A549 (cell line): ENCODE results near the gene GABBR2. TPM values are rescaled to one million over a fixed set of nuclear protein-coding genes. Genes with fewer than 3 reads are reported as not detected.

Source experiments
- ATAC-seq, 2 experiments: fragments of 200-7000 bp in 1 of 2; fragments of >200 bp in 1 of 2; cut with Nextera tagmentation in 1 of 2; cut with Tn5 transposase in 1 of 2; 3 replicates each; pipeline versions ENCODE4 v1.8.0 to v1.9.1; 2018 to 2020; ENCODE audit warnings: mild to moderate bottlenecking in 1 of 2, moderate library complexity in 1 of 2
- CTCF ChIA-PET: fragments of 300-600 bp; sonication (Branson Sonifier 250); formaldehyde crosslinking; extraction: SDS; loops from one replicate; lab custom pipeline; 2021; ENCODE audit warnings: antibody characterized with exemption, inconsistent platforms; lab: Yijun Ruan, JAX
- POLR2A ChIA-PET: fragments of 350-600 bp; formaldehyde crosslinking; extraction: SDS; loops from one replicate; lab custom pipeline; 2021; ENCODE audit warnings: antibody characterized with exemption, inconsistent platforms; lab: Yijun Ruan, JAX
- DNase-seq, 2 experiments: peaks; one replicate each; pipeline versions ENCODE4 v3.0.0 to v3.0.0-alpha.2; 2011 to 2016; ENCODE audit warnings: low read depth in 1 of 2, low spot score in 1 of 2
- FAIRE-seq: peaks from 2 replicates; lab custom pipeline; 2011; peaks lifted over from hg19 to GRCh38; lab: Jason Lieb, UNC
- H3K27ac ChIP-seq, 2 experiments: fragments of >200 bp; sonication (Bioruptor Twin); formaldehyde crosslinking; 3 replicates each; pipeline ENCODE4 v1.5.1; 2016 to 2017
- H3K4me1 ChIP-seq: fragments of >200 bp; sonication (Bioruptor Twin); formaldehyde crosslinking; 3 replicates; pipeline ENCODE4 v1.6.1; 2016
- H3K4me2 ChIP-seq: fragments of >200 bp; sonication (Bioruptor Twin); formaldehyde crosslinking; 3 replicates; pipeline ENCODE4 v1.6.1; 2016
- H3K4me3 ChIP-seq: fragments of >200 bp; sonication (Bioruptor Twin); formaldehyde crosslinking; 3 replicates; pipeline ENCODE4 v1.5.1; 2016
- H3K9me3 ChIP-seq: fragments of >200 bp; sonication (Bioruptor Twin); formaldehyde crosslinking; 3 replicates; pipeline ENCODE4 v1.6.1; 2016
- CBX2 ChIP-seq: fragments of 200-600 bp; sonication (generic); IDR thresholded peaks from 2 replicates; pipeline ENCODE4 v1.6.1; 2016; ENCODE audit warnings: low read depth, mild to moderate bottlenecking, borderline replicate concordance
- EHF ChIP-seq: fragments of 250-450 bp; sonication (Bioruptor Pico); IDR thresholded peaks from 2 replicates; pipeline ENCODE4 v1.5.0; 2020; ENCODE audit warnings: mild to moderate bottlenecking
- FOSB ChIP-seq: fragments of 250-450 bp; sonication (Bioruptor Pico); IDR thresholded peaks from 2 replicates; pipeline ENCODE4 v1.5.0; 2020; ENCODE audit warnings: mild to moderate bottlenecking, moderate library complexity
- FOSL2 ChIP-seq, 2 experiments: fragments of 450-650 bp in 1 of 2; fragments of >200 bp in 1 of 2; sonication (Bioruptor Twin) in 1 of 2; formaldehyde crosslinking; IDR thresholded peaks; 2 replicates each; pipeline versions ENCODE4 v1.5.0 to v1.6.1; 2016 to 2020; ENCODE audit warnings: mild to moderate bottlenecking in 1 of 2, moderate library complexity in 1 of 2
- HDAC2 ChIP-seq: fragments of 200-600 bp; sonication (generic); IDR thresholded peaks from 2 replicates; pipeline ENCODE4 v1.6.1; 2016
- HOXB13 ChIP-seq: fragments of 250-450 bp; sonication (Bioruptor Pico); IDR thresholded peaks from 2 replicates; pipeline ENCODE4 v1.5.0; 2020; ENCODE audit warnings: low read depth, mild to moderate bottlenecking, moderate library complexity
- HOXB5 ChIP-seq: fragments of 250-450 bp; sonication (Bioruptor Pico); IDR thresholded peaks from 2 replicates; pipeline ENCODE4 v1.5.0; 2020; ENCODE audit warnings: mild to moderate bottlenecking, moderate library complexity
- JUN ChIP-seq, 2 experiments: fragments of >200 bp; sonication (Bioruptor Twin); formaldehyde crosslinking; IDR thresholded peaks; 2 replicates in 1 of 2; 3 replicates in 1 of 2; pipeline ENCODE4 v1.6.1; 2016 to 2017
- MAFK ChIP-seq: fragments of 450-650 bp; IDR thresholded peaks from 2 replicates; pipeline ENCODE4 v1.6.1; 2014; ENCODE audit not compliant: partially characterized antibody
- MAZ ChIP-seq: fragments of 150-350 bp; IDR thresholded peaks from 2 replicates; pipeline ENCODE4 v1.6.1; 2014; ENCODE audit warnings: antibody characterized with exemption, low read depth, low read length, borderline replicate concordance
- MYC ChIP-seq: IDR thresholded peaks from 2 replicates; pipeline ENCODE4 v1.6.1; 2012; ENCODE audit warnings: mild to moderate bottlenecking, inconsistent platforms, low read length, improper control_type of control experiment, borderline replicate concordance
- NFE2L2 ChIP-seq: fragments of 150-350 bp; conservative IDR thresholded peaks from 2 replicates; pipeline ENCODE4 v1.6.1; 2014; ENCODE audit warnings: low read length
- RAD21 ChIP-seq, 2 experiments: fragments of >200 bp in 1 of 2; sonication (Bioruptor Twin) in 1 of 2; formaldehyde crosslinking in 1 of 2; IDR thresholded peaks in 1 of 2; conservative IDR thresholded peaks in 1 of 2; 2 replicates in 1 of 2; 3 replicates in 1 of 2; pipeline ENCODE4 v1.6.1; 2012 to 2018; ENCODE audit warnings: inconsistent platforms in 1 of 2
- RARB ChIP-seq: fragments of 250-450 bp; sonication (Bioruptor Pico); IDR thresholded peaks from 2 replicates; pipeline ENCODE4 v1.8.0; 2021; ENCODE audit warnings: mild to moderate bottlenecking, moderate library complexity
- RFX5 ChIP-seq: fragments of 450-650 bp; IDR thresholded peaks from 2 replicates; pipeline ENCODE4 v1.7.1; 2014; ENCODE audit warnings: antibody characterized with exemption, mild to moderate bottlenecking, moderate library complexity
- TP53 ChIP-seq: fragments of 250-450 bp; sonication (Bioruptor Pico); IDR thresholded peaks from 2 replicates; pipeline ENCODE4 v1.5.0; 2021; ENCODE audit warnings: mild to moderate bottlenecking, moderate library complexity
- ZC3H11A ChIP-seq: fragments of 450-650 bp; IDR thresholded peaks from 2 replicates; pipeline ENCODE4 v1.6.1; 2014; ENCODE audit warnings: antibody characterized with exemption, mild to moderate bottlenecking
- ZNF302 ChIP-seq: fragments of 250-450 bp; sonication (Bioruptor Pico); IDR thresholded peaks from 2 replicates; pipeline ENCODE4 v1.9.0; 2021; ENCODE audit warnings: inconsistent platforms, mild to moderate bottlenecking, moderate library complexity
- ZSCAN20 ChIP-seq: fragments of 250-450 bp; sonication (Bioruptor Pico); IDR thresholded peaks from 2 replicates; pipeline ENCODE4 v1.8.0; 2022; ENCODE audit warnings: mild to moderate bottlenecking, moderate library complexity
- WGBS: methylation state at CpG from one replicate; pipeline ENCODE4 v1.1.6; 2017; ENCODE audit errors: missing lambda C conversion rate; 5-methylcytosine and 5-hydroxymethylcytosine counted together
- polyA plus RNA-seq, 4 experiments: library from polyadenylated mRNA; depleted of rRNA in 3 of 4; stranded (reverse); fragments of >200 nt; fragmentation: RNase III in 1 of 4; extraction: RNeasy Plus Mini Kit Qiagen cat#74134 plus additional on column Dnase treatment in 1 of 4; gene quantifications; 2 replicates in 3 of 4; 3 replicates in 1 of 4; pipeline ENCODE4 v1.2.3, GENCODE V29; 2011 to 2017
- TF ChIP-seq, protein P1 (sequence below): fragments of 450-650 bp; IDR thresholded peaks from 2 replicates; pipeline ENCODE4 v1.6.1; 2014; ENCODE audit warnings: antibody characterized with exemption
- TF ChIP-seq, protein P2 (sequence below): fragments of 250-450 bp; sonication (Bioruptor Pico); IDR thresholded peaks from 2 replicates; pipeline ENCODE4 v1.5.0; 2020; ENCODE audit warnings: low read depth, mild to moderate bottlenecking, moderate library complexity

The GABBR2 gene
- polyA plus RNA-seq, 2 of the 4 experiments (the other 2 are of a cell fraction), result 0.08 to 0.57 TPM

DNA sequence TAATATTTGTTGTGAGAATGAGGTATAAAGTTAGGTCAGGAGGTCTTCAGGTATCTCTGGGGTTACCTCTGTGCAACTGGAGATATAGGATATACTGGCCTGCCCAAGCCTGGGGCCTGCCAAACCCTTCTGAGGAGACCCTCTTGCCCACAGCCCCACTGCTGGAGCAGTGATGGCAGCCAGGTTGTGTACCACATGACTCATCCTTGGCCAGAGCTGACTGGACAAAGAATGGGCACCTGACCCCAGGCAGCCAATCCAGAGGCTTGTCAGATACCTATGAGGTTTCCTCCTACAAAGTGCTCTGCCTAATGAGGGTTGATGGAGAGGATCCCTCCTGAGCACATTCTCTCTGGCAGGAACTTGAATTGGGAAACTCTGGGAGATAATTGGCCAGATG lies 397.2 kb downstream of the GABBR2 start:
- CTCF ChIA-PET, result interaction anchor here (10.2 kb wide), 1 partner anchor 465 kb away, joined by 164 read pairs; no protein-coding TSS in a partner anchor
- FAIRE-seq, result no peak
- DNase-seq, result no peak
- Histone ChIP-seq H3K4me2 (no peak overlapping the region), H3K4me1 (0 out of 3 replicates have a peak, but pooled peaks cover 2% of the 10 kb centered on the region), H3K4me3 (no peak overlapping the region), H3K27ac (no peak overlapping the region), H3K9me3 (no peaks in the 10 kb centered on the region)
- POLR2A ChIA-PET, result no interaction called here
- no peak for ATAC-seq
- TF ChIP-seq CBX2 (no peak), FOSL2 (IDR thresholded peaks at IDR 0.05) (no peak), FOSL2 (CRISPR knock-in tag; IDR thresholded peaks at IDR 0.05) (0 out of 2 replicates have a peak, but pooled peaks have one; percentile 13)
- TF ChIP-seq, protein P1, sequence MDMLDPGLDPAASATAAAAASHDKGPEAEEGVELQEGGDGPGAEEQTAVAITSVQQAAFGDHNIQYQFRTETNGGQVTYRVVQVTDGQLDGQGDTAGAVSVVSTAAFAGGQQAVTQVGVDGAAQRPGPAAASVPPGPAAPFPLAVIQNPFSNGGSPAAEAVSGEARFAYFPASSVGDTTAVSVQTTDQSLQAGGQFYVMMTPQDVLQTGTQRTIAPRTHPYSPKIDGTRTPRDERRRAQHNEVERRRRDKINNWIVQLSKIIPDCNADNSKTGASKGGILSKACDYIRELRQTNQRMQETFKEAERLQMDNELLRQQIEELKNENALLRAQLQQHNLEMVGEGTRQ, result peak; percentile 64; the same call in 1 of the 2 replicates

DNA sequence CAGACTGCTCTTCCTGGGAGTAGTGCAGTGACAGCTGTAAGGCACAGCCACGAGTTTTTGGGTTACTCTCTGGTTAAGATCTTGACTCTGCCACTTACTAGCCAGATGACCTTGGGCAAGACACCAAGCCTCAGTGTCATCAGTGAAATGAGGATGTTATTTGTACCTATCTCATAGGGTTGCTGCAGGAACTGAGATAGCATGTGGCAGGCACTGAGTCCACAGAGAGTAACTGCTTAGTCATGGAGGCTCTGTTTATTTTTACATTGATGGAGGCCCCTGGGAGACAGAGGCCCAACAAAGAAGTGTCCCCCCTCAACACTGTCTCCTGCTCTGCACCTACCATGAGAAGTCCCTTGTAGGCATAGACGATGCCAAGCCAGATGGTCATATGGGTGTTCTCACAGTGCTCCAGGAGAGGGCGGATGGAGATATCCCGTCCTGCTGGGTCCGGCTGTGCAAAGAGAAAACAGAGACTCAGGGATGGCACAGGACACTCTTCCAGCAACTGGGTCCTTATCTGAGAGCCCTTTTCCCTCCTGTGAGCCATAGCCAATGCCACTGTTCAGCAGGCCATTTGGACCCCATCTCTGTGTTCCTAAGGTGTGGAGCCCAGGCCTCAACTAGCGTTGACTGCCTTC lies 397.9 kb downstream of the GABBR2 start:
- no peak overlapping the region for H3K4me2 ChIP-seq
- H3K4me1 ChIP-seq, result 0 out of 3 replicates have a peak, but pooled peaks cover 2% of the 10 kb centered on the region
- no peak for FAIRE-seq
- POLR2A ChIA-PET, result no interaction called here
- no peak overlapping the region for H3K4me3 ChIP-seq
- no peak for DNase-seq
- no peak for ATAC-seq
- H3K27ac ChIP-seq, result no peak overlapping the region
- TF ChIP-seq JUN (IDR thresholded peaks at IDR 0.05) (no peak), ZNF302 (no peak), MYC (no peak), HOXB13 (CRISPR knock-in tag) (no peak), MAFK (no peak), FOSB (CRISPR knock-in tag) (no peak), ZSCAN20 (CRISPR knock-in tag) (no peak), HDAC2 (no peak), ZC3H11A (no peak), TP53 (CRISPR knock-in tag) (no peak), RARB (no peak), RAD21 (conservative IDR thresholded peaks at IDR 0.05 in 1 of 2, IDR thresholded peaks at IDR 0.05 in 1 of 2) (no peak), HOXB5 (CRISPR knock-in tag) (no peak), NFE2L2 (no peak), RFX5 (no peak), MAZ (no peak), EHF (CRISPR knock-in tag) (no peak)
- TF ChIP-seq, protein P2, sequence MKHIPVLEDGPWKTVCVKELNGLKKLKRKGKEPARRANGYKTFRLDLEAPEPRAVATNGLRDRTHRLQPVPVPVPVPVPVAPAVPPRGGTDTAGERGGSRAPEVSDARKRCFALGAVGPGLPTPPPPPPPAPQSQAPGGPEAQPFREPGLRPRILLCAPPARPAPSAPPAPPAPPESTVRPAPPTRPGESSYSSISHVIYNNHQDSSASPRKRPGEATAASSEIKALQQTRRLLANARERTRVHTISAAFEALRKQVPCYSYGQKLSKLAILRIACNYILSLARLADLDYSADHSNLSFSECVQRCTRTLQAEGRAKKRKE (CRISPR knock-in tag), result no peak
- TF ChIP-seq, protein P1, result no peak
- TF ChIP-seq, all 56 proteins: peak for 0
- no peaks in the 10 kb centered on the region for H3K9me3 ChIP-seq
- 75% methylated on average over 6 of the region's 6 CpGs for WGBS
- CTCF ChIA-PET, result interaction anchor here (10.2 kb wide), 1 partner anchor 465 kb away, joined by 164 read pairs; no protein-coding TSS in a partner anchor
